Measurements from ENCODE around the gene NHLRC4.
A peak's percentile ranks its signal among the peaks of the same experiment; 100 is the strongest.

NHLRC4 gene

GRCh38 chr16:580946-581498 lies 14.2 kb downstream of the NHLRC4 start:
- Histone ChIP-seq H3K27me3 (no peaks in the 10 kb centered on the region), H3K36me3 (peaks cover 10% of the 10 kb centered on the region), H3K9me3 (no peaks in the 10 kb centered on the region), H3K4me1 (peaks cover 4% of the 10 kb centered on the region), H3K4me3 (ENCODE audit: low read depth, low read length) (no peak overlapping the region)
- no peak for TF ChIP-seq CTCF (IDR thresholded peaks at IDR 0.05; ENCODE audit: low read depth, low read length)
- no peak for DNase-seq

GRCh38 chr16:582218-582613 lies 15.4 kb downstream of the NHLRC4 start:
- no peak overlapping the region for H3K4me3 ChIP-seq (ENCODE audit: low read depth, low read length)
- TF ChIP-seq CTCF (IDR thresholded peaks at IDR 0.05; ENCODE audit: low read depth, low read length) = no peak
- DNase-seq = peak; percentile 14
- peaks cover 8% of the 10 kb centered on the region; the same call in 1 of the 2 replicates for H3K36me3 ChIP-seq
- H3K9me3 ChIP-seq = no peaks in the 10 kb centered on the region
- H3K27me3 ChIP-seq = no peaks in the 10 kb centered on the region
- peaks cover 4% of the 10 kb centered on the region for H3K4me1 ChIP-seq

- Histone ChIP-seq H3K36me3 (peaks cover 7% of the 10 kb centered on the region; the same call in 1 of the 2 replicates), H3K27me3 (no peaks in the 10 kb centered on the region), H3K4me3 (ENCODE audit: low read depth, low read length) (no peak overlapping the region), H3K4me1 (peaks cover 4% of the 10 kb centered on the region), H3K9me3 (no peaks in the 10 kb centered on the region)
- peak; percentile 15 for DNase-seq
- TF ChIP-seq CTCF (IDR thresholded peaks at IDR 0.05; ENCODE audit: low read depth, low read length) = no peak
Measured at GRCh38 chr16:582614-583331, 16.0 kb downstream of the NHLRC4 start.

- DNase-seq = no peak
- peaks cover 6% of the 10 kb centered on the region; the same call in 1 of the 2 replicates for H3K36me3 ChIP-seq
- no peak overlapping the region for H3K4me3 ChIP-seq (ENCODE audit: low read depth, low read length)
- TF ChIP-seq CTCF (IDR thresholded peaks at IDR 0.05; ENCODE audit: low read depth, low read length) = no peak
- H3K9me3 ChIP-seq = no peaks in the 10 kb centered on the region
- H3K27me3 ChIP-seq = no peaks in the 10 kb centered on the region
- peaks cover 9% of the 10 kb centered on the region for H3K4me1 ChIP-seq
Measured at GRCh38 chr16:583470-583814, 16.6 kb downstream of the NHLRC4 start.

GRCh38 chr16:583815-584591 lies 17.2 kb downstream of the NHLRC4 start:
- Histone ChIP-seq H3K27me3 (no peaks in the 10 kb centered on the region), H3K4me3 (ENCODE audit: low read depth, low read length) (no peak overlapping the region), H3K9me3 (no peaks in the 10 kb centered on the region), H3K4me1 (peaks cover 9% of the 10 kb centered on the region), H3K36me3 (peaks cover 6% of the 10 kb centered on the region; the same call in 1 of the 2 replicates)
- peak; percentile 63 for DNase-seq
- TF ChIP-seq CTCF (IDR thresholded peaks at IDR 0.05; ENCODE audit: low read depth, low read length) = no peak

Data from BE2C (cell line).